HG02943 (cell line): ENCODE data around the gene CD247.

ENCODE experiments used
- ATAC-seq: cut with Tn5 transposase; IDR thresholded peaks from one replicate; pipeline ENCODE4 v1.9.1; 2021; ENCODE audit warnings: mild to moderate bottlenecking, low read depth, moderate library complexity; ENCODE audit not compliant: unreplicated experiment

CD247 gene

DNA sequence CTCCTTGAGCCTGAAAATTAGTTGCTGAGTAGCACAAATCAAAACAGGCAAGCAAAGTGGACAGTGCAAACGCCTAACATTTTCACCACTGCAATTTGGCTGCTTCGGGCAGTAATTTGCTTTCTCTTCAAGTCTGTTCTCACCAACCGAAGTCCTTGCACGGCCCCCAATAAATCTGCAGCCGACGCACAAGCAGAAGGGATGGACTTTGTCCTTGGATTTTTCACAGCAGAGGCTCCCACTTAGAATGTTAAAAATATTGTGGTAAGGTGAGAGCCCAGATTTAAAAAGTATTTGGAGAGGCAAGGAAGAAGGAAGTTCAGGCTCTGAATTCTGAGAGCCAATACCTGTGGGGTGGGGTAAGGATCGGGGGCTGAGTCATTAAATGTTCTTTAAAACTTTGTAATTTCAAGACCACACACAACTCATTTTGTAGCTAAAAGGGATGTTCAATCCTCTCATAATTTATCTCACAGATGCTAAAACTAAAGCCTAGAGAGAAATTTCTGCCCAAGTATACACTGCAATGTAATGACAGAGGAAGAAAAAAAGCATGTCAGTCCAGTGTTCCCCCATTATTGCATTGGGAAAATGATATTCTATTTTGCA is 6.2 kb downstream of the CD247 start:
- no peak for ATAC-seq

DNA sequence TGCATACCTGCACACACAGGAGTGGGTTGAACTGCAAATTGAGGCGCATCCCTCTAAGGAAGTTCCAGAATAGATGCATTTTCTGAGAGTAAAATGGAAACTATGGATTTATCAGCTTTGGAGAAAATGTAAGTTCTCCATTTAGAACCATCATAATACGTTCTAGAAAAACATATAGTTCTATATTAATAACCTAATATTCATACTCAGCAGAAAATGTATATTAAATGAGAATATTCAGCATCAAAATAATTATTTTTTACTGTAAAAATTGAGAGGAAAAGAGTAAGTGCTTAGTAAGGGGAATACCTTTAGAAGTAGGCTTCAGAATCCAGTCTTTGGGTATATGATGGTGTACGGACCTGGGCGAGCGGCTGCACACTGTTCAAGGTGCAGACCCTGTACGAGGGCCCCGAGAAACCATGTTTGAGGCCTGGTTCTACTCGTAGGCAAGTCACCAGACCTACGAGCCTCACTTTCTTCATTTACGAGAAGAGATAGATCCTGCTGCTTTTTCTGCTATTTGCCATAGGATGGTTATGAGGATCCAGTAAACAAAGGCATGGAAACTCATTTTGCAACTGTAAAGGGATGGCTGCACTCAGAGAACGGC is 6.8 kb downstream of the CD247 start:
- ATAC-seq: no peak

DNA sequence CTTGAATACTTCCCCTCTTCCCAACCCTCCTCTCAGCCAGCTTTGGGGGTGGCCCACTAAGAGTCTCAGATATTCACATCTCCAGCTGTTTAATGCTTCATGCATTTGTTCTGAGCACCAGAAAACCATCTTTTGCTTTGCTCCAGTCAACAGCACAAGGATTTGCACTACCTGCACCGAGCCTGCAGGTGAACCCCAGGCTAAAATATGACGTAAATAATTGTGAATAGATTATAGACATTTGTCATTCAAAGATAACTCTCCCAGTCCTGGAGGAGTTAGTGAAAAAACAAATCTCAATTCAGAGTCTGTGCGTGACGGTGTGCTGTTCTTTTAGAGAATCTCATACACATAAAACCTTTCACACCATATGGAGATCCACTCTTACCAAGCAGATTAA is 7.4 kb downstream of the CD247 start:
- ATAC-seq: no peak

DNA sequence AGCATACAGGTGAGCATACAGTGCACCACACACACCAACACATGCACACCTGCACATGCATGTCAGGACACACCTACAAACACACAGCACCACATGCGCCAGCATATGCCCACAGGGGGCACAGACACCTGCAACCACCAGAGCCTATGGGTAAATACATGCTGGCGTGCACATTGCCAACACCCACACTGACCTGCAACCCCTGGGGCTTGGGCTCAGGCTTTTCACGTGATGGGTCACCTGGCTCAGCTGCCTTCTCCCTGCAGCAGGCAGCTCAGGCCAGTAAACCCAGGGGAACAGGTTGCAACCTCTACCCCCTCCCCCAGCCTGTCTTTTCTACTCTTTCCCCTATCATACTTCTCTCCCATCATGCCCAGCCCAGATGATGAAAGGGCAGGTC is 8.1 kb downstream of the CD247 start:
- no peak for ATAC-seq

DNA sequence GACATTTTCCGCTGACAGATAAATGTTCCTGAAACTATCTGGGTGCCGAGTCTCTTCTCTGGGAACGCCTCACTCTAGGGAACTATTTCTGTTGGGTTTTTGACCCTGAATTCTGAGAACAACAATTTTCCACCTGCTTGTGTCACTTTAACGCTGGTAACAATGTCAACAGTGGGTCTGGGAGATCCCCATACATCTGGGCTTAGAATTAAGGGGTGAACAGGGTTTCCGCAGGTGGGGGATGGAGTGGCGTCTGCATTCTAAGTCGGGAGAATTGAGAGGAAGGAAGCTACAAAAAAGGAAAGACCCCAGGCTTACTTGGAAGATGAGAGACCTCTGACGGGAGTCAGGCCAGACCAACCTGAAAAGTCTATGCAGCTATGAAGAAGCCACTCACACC is 8.7 kb downstream of the CD247 start:
- no peak for ATAC-seq

DNA sequence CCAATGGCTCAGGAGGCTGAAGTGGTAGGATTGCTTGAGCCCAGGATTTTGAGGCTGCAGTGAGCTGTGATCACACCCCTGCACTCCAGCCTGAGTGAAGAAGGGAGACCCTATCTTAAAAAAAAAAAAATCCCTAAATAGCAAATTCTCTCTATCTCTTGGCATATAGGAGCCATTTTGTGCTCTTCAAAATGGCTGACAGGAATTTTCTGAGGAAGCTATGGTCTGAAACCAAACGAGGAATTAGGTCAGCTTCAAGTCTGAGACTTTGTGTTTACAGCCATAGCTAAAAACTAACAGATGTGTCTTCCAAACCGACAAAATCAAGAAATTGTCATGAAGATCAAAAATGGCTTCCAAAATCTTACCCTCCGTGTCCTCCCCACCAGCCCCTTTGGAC is 10.6 kb downstream of the CD247 start:
- ATAC-seq: no peak

DNA sequence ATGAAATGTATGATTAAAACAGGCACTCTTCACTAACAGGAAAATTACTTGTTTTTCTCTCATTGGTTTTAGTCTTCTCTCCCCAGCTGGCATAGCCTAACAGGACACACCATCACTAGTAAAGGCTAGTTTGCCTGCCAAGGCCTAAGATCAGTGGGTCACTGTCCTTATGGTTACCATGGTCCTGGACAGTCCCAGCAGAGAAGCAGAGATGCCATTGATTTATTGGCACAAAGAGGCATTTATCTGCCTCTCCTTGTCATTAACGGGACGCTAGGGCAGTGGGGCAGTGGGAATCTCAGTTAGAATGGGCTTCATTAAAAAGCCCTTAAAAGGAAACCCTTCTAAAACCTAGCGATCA is 13.9 kb downstream of the CD247 start:
- ATAC-seq: no peak

DNA sequence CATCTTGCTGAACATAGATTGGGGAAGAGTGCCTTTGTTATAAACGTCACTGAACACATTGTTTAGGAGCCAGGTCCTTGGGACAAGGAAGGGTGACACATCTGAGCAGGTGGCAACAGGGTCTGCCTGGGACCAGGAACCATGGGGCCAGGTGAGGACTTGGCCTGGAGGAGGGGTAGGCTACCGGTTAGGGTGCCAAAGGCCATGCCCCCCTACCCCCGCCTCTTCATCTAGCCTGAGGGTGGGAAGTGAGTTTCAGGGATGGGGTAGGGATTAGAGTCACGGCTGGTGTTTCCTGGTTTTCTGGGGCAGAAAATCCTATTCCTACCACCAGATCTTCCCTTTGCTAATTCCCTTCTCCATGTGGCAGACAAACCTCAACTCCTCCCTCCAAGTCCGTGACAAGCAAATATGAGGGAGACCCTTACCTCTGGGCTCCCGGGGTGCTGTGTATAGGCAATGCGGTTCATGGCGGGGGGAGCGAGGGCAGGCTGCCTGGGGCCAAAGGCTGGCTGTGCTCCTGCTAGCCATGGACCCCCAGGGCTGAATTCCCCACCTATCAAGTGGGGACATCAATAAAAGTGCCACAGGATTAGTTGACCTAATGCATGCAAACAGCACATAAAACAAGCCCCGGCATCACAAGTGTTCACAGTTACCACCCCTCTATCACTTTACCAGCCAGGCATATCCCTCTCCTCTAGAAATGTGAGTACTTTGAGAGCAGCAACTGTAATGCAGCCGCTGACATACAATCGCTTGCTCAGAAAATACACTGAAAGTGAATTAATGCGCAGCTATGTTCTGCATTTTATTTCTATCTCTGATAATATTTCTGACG is 14.5 kb downstream of the CD247 start:
- no peak for ATAC-seq

DNA sequence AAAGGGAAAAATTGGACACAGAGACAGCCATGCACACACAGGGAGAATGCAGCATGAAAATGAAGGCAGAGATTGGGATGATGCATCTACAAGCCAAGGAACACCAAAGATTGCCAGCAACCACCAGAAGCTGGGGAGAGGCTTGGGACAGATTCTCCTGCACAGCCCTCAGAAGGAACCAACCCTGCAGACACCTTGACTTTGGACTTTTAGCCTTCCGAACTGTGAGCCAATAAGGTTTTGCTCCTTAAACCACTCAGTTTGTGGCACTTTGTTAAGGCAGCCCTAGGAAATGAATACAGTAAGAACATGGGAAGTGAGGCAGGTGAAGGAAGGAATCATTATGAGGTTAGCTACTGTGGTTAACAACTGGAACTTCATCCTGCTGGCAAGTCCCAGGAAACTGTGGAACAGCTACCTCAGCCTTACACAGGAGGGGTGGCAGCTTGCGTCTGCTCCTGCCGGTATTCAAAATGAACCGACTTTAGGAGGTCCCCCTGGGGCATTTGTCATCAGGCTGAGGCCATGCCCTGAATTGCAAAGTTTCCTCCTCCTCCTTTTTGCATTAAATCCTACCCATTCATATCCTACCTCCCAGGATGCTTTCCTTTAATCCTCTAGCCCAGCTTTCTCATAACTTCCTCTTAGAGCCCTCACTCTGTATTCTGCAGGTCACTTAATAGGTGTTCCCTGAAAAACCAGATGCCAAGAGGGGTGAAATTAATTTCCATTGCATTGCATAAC is 15.4 kb downstream of the CD247 start:
- ATAC-seq: no peak

DNA sequence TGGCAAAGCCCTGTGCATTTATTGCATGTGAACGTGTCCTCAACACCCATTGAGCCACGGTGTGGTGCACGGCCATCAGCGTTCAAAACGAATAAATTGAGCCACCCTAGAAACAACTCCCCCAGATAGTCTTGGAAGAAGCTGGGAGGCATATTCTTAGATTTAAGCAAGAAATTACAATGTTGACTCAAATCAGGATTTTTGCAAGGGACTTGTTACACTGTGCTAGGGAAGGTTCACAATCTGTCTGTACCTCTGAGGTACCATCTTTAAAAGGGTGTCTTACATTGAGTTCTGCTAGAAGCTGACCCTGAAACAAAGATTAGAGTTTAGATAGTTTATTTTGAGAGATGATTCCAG is 16.2 kb downstream of the CD247 start:
- no peak for ATAC-seq

DNA sequence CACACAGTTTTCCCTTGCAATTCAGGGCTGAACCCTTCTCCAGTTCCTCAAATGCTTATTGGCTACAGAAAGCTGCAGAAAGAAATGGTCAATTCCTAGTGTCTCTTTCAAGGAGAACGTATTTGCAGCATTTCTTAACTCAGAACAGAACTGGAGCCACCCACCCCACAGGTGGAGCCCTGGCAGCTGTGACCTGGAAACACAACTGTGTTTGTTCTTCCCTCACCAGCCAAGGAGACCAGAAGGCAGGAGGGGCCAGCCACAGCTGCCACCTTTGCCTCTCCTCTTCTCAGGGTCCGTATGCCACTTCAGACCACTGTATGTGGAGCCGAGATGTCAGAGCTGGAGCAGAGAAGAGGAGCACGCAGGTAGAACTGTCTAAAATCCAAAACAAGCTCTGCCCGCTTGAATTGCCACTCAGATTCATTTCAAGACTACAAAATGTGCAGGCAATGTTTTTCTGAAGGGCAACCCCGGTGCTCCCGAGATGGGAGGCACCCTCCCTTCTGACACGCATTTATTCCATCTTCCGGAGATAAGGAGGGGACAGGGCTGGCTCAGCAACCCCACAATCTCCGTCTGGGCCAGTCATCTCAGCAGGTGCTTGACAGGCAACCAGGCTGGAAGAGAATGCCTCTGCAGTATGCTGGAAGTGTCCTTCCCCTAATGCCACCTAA is 16.7 kb downstream of the CD247 start:
- ATAC-seq: no peak

DNA sequence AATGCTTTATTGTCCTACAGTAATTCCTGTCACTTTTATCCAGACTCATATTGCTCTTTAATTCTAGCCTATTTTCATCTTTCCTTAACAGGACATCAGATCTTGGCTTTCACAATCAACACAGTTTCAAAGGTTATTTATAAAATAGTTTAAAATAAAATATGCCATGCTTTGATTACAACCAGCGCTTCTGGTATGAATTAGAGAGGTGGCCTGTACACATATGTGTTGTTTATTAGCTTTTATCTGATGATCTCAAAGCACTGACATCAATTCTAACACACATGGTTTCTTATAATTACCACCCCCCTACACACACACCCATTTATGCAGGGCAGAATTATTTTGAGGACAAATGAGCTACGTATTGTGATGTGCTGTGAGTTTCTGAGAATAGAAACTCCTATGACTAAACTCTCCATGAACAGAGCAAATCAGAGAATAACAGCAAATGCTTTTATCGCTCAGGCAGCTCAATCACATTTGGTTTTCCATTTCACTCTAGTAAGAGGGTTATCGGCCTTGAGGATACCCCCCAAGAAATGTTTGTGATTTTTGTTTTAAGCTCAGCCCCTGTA is 18.0 kb downstream of the CD247 start:
- ATAC-seq: no peak

DNA sequence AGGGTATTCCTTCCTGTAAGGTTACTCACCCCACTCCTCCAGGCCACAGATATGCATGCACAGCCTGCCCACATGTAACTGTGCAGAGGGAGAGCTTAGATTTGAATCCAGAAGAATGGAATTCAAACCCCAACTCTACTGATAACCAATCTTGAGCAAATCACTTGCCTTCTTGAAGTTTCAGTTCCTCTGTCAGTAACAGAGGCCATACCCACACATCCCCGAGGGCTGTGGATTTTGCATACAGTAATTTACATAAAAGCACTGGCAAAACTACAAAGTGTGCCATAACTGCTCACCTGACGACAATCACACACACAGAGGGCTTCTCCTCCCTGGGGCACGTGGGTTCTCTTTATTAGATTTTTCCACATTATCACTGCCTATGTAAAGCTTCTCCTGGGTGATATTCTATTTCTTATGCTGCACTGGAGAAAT is 18.6 kb downstream of the CD247 start:
- peak; percentile 95 for ATAC-seq

DNA sequence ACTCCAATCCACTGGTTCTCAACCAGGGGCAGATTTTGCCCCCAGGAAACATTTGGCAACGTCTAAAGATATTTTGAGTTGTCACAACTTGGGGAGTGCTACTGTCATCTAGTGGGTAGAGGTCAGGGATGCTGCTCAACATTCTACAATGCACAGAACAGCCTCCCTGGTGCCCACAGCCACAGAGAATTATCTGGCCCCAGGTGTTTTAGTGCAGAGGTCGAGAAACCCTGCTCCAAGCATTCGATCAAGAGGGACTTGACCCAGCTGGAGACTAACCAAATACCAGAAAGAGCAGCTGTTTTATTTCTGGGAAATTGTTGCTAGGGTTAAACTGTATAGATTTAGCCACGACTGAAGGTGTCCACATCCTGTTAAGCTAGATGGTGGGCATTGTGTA is 19.2 kb downstream of the CD247 start:
- ATAC-seq: no peak

DNA sequence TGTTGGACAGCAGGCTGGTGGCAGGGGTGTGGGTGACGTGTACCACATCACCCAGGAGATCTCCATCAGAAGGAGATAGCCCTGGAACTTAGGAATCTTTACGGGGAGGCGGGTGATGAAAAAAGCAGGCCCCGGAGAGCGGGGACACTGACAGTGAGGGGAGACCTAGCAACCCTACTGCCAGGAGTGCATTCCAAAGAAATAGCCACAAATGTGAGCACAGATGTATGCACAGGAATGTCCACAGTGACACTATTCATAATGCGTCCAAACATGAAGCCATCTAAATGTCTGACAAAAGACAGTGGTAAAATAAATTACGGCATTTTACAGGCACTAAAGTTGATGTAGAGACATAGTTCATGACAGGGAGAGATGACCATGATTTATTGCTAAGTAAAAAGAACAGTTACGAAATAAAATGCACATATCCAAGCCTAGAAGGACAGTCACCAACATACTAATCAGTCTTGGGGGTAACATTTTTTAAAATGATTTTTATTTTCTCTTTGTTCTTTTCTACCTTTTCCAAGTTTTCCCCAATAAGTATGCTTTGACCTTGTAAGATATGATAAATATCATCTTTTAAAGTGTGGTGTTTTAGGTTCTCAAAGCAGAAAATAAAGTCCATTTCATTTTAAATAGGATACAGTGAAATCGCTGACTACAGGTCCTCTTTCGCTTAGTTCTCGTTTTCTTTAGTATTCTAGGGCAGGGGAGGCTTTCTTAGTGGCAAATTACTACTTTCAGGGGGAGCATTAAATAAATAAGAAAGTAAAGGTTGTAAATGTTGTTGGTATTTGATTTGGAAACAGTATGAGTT is 21.3 kb downstream of the CD247 start:
- no peak for ATAC-seq

DNA sequence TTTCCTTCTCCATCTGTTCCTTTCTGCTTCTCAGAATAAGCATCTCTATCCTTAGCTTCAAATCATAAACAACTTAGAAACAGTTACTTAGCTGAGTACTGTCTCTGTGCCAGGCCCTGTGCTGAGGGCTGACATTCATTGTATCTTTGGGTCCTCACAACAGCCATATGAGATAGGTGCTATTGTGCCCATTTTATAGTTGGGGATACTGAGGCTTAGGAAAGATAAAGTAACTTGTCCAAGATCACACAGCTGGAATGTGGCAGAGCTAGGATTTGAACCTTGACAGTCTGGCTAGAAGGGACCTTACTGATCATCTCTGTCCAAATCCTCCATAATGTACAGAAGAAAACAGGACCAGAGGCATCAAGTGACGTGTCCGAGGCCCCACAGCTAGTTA is 25.0 kb downstream of the CD247 start:
- no peak for ATAC-seq

DNA sequence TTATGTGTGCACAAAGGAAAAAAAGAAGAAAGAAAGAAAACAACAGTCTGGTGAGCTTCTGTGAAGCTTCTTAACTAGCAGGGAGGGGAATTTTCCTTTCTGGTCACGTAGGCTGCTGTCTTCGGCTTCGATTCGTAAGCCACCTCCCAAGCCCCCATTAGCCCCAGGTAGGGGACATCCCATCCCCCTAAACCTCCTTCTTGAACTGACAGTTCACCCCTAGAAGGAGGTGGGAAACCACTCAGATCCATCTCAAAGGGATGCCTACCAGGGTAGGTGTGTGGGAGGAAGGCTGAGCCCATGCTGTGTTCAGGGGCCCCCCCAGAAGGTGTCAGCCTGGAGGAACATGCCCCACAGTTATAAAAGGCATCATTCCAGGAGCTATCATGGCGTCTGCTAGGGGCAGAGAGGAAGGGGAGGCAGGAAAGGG is 25.8 kb downstream of the CD247 start:
- no peak for ATAC-seq

DNA sequence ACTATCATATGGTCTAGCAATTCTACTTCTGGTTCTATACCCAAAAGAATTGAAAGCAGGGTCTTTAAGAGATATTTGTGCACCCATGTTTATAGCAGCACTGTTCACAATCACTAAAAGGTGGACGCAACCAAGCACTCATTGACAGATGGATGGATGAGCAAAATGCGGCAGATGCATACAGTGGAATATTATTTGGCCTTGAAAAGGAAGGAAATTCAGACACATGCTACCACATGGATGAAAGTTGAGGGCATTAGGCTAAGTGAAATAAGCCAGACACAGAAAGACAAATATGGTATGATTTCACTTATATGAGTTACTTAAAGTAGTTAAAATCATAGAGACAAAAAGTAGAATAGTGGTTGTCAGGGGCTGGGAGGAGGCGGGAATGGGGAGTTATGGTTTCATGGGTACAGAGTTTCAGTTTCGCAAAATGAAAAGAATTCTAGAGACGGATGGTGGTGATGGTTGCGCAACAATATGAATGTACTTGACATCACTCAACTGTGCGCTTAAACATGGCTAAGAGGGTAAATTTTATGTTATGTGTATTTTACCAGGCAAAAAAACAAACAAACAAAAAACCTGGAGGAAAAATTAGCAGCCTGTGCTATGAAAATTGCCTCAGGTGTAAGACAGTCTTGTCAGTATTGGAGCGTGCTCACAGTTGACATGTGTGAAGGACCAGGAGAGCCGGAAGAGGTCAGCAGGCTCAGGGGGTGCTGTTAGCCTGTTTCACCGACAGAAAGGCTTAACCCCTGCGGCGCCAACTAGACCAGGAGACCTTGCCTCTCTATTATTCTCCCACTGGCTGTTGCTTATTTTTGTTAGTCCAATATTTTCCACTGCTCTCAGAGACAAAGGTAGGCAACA is 26.5 kb downstream of the CD247 start:
- ATAC-seq: no peak

DNA sequence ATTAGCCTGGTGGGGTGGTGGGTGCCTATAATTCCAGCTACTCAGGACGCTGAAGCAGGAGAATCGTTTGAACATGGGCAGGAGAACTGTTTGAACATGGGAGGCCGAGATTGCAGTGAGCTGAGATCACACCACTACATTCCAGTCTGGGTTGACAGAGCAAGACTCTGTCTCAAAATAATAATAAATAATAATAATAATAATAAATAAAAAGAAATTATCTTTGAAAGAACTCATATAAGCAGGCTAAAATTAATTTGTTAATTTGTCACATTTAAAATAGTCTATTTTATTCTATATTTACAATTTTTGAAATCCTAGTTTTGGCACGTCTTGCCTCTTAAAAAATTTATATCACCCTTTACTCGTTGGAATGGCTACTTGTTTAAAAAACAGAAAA is 27.6 kb downstream of the CD247 start:
- no peak for ATAC-seq
